HEK293 (cell line): Measurements from ENCODE around the gene PCNX4.

Experiments used
- GLI4 ChIP-seq: fragments of 450-650 bp; formaldehyde crosslinking; IDR thresholded peaks from 2 replicates; pipeline ENCODE4 v1.5.1; 2016; ENCODE audit warnings: missing biosample characterization, missing genetic modification characterization
- KLF17 ChIP-seq: fragments of 450-650 bp; formaldehyde crosslinking; IDR thresholded peaks from 2 replicates; pipeline ENCODE4 v1.5.1; 2016; ENCODE audit warnings: missing biosample characterization, missing genetic modification characterization
- KLF9 ChIP-seq: fragments of 450-650 bp; formaldehyde crosslinking; IDR thresholded peaks from 2 replicates; pipeline ENCODE4 v1.5.1; 2016; ENCODE audit warnings: missing biosample characterization, missing genetic modification characterization, low read depth
- MYNN ChIP-seq: fragments of 450-650 bp; formaldehyde crosslinking; IDR thresholded peaks from 2 replicates; pipeline ENCODE4 v1.5.1; 2016; ENCODE audit warnings: missing biosample characterization, missing genetic modification characterization, borderline replicate concordance
- OSR2 ChIP-seq: fragments of 450-650 bp; formaldehyde crosslinking; IDR thresholded peaks from 2 replicates; pipeline ENCODE4 v1.5.1; 2016; ENCODE audit warnings: missing biosample characterization, missing genetic modification characterization
- WT1 ChIP-seq: fragments of 450-650 bp; formaldehyde crosslinking; IDR thresholded peaks from 2 replicates; pipeline ENCODE4 v1.5.1; 2016; ENCODE audit warnings: missing biosample characterization, missing genetic modification characterization
- ZFP69B ChIP-seq: fragments of 450-650 bp; formaldehyde crosslinking; IDR thresholded peaks from 2 replicates; pipeline ENCODE4 v1.5.1; 2016; ENCODE audit warnings: missing biosample characterization, missing genetic modification characterization
- ZNF19 ChIP-seq: fragments of 450-650 bp; formaldehyde crosslinking; IDR thresholded peaks from 2 replicates; pipeline ENCODE4; 2016; ENCODE audit warnings: missing biosample characterization, missing genetic modification characterization, low read depth
- ZNF2 ChIP-seq: fragments of 450-650 bp; formaldehyde crosslinking; IDR thresholded peaks from 2 replicates; pipeline ENCODE4 v1.5.1; 2016; ENCODE audit warnings: missing biosample characterization, missing genetic modification characterization
- ZNF239 ChIP-seq: fragments of 450-650 bp; formaldehyde crosslinking; IDR thresholded peaks from 2 replicates; pipeline ENCODE4 v1.5.1; 2016; ENCODE audit warnings: missing biosample characterization, missing genetic modification characterization
- ZNF391 ChIP-seq: fragments of 450-650 bp; formaldehyde crosslinking; IDR thresholded peaks from 2 replicates; pipeline ENCODE4 v1.5.1; 2016; ENCODE audit warnings: low read depth, missing biosample characterization, missing genetic modification characterization, borderline replicate concordance
- ZNF423 ChIP-seq: fragments of 450-650 bp; formaldehyde crosslinking; IDR thresholded peaks from 2 replicates; pipeline ENCODE4 v1.5.1; 2016; ENCODE audit warnings: missing biosample characterization, missing genetic modification characterization
- ZNF501 ChIP-seq: fragments of 450-650 bp; formaldehyde crosslinking; IDR thresholded peaks from 2 replicates; pipeline ENCODE4 v1.5.1; 2016; ENCODE audit warnings: missing biosample characterization, missing genetic modification characterization
- ZNF529 ChIP-seq: fragments of 450-650 bp; formaldehyde crosslinking; IDR thresholded peaks from 2 replicates; pipeline ENCODE4 v1.5.1; 2017; ENCODE audit warnings: missing genetic modification characterization, missing biosample characterization; ENCODE audit not compliant: insufficient replicate concordance
- ZNF548 ChIP-seq: fragments of 450-650 bp; formaldehyde crosslinking; IDR thresholded peaks from 2 replicates; pipeline ENCODE4 v1.5.1; 2016; ENCODE audit warnings: missing biosample characterization, missing genetic modification characterization
- ZNF560 ChIP-seq: fragments of 450-650 bp; formaldehyde crosslinking; IDR thresholded peaks from 2 replicates; pipeline ENCODE4 v1.5.1; 2017; ENCODE audit warnings: missing biosample characterization, missing genetic modification characterization, borderline replicate concordance
- ZNF561 ChIP-seq: fragments of 450-650 bp; IDR thresholded peaks from 2 replicates; pipeline ENCODE4 v1.5.1; 2018; ENCODE audit warnings: missing biosample characterization, missing genetic modification characterization, borderline replicate concordance
- ZNF585B ChIP-seq: fragments of 450-650 bp; formaldehyde crosslinking; IDR thresholded peaks from 2 replicates; pipeline ENCODE4 v1.5.1; 2016; ENCODE audit warnings: missing biosample characterization, missing genetic modification characterization
- ZNF596 ChIP-seq: fragments of 450-650 bp; IDR thresholded peaks from 2 replicates; pipeline ENCODE4 v1.5.0; 2018; ENCODE audit warnings: missing biosample characterization, mild to moderate bottlenecking, missing genetic modification characterization, moderate library complexity
- ZNF600 ChIP-seq: fragments of 450-650 bp; formaldehyde crosslinking; IDR thresholded peaks from 2 replicates; pipeline ENCODE4 v1.5.1; 2016; ENCODE audit warnings: missing biosample characterization, missing genetic modification characterization
- ZNF623 ChIP-seq: fragments of 450-650 bp; formaldehyde crosslinking; IDR thresholded peaks from 2 replicates; pipeline ENCODE4 v1.5.1; 2016; ENCODE audit warnings: missing biosample characterization, missing genetic modification characterization
- ZNF658 ChIP-seq: fragments of 450-650 bp; formaldehyde crosslinking; IDR thresholded peaks from 2 replicates; pipeline ENCODE4; 2016; ENCODE audit warnings: missing biosample characterization, missing genetic modification characterization
- ZNF76 ChIP-seq: fragments of 450-650 bp; formaldehyde crosslinking; IDR thresholded peaks from 2 replicates; pipeline ENCODE4; 2016; ENCODE audit warnings: low read depth, missing biosample characterization, missing genetic modification characterization, borderline replicate concordance
- ZNF777 ChIP-seq: fragments of 450-650 bp; formaldehyde crosslinking; IDR thresholded peaks from 2 replicates; pipeline ENCODE4 v1.5.1; 2017; ENCODE audit warnings: missing biosample characterization, missing genetic modification characterization, borderline replicate concordance
- ZNF837 ChIP-seq: fragments of 450-650 bp; formaldehyde crosslinking; IDR thresholded peaks from 2 replicates; pipeline ENCODE4 v1.5.1; 2016; ENCODE audit warnings: missing biosample characterization, missing genetic modification characterization
- ZSCAN4 ChIP-seq: fragments of 450-650 bp; formaldehyde crosslinking; IDR thresholded peaks from 2 replicates; pipeline ENCODE4 v1.5.1; 2017; ENCODE audit warnings: missing biosample characterization, missing genetic modification characterization
- ZXDB ChIP-seq: fragments of 450-650 bp; formaldehyde crosslinking; IDR thresholded peaks from 2 replicates; pipeline ENCODE4 v1.5.1; 2016; ENCODE audit warnings: missing biosample characterization, missing genetic modification characterization
- TF ChIP-seq, protein P1 (sequence below): fragments of 450-650 bp; formaldehyde crosslinking; IDR thresholded peaks from 2 replicates; pipeline ENCODE4 v1.5.1; 2016; ENCODE audit warnings: missing biosample characterization, missing genetic modification characterization
- TF ChIP-seq, protein P2 (sequence below): fragments of 450-650 bp; formaldehyde crosslinking; IDR thresholded peaks from 2 replicates; pipeline ENCODE4 v1.5.1; 2016; ENCODE audit warnings: missing biosample characterization, missing genetic modification characterization
- TF ChIP-seq, protein P3 (sequence below): fragments of 450-650 bp; formaldehyde crosslinking; IDR thresholded peaks from 2 replicates; pipeline ENCODE4 v1.5.1; 2016; ENCODE audit warnings: missing biosample characterization, missing genetic modification characterization

PCNX4 gene

GRCh38 chr14:60164712-60165546 is 73.2 kb downstream of the PCNX4 start, which contains the start of gene DHRS7 (continued):
- no peak for TF ChIP-seq ZSCAN4 (tag by site-specific recombination)
- TF ChIP-seq ZNF2, result peak; percentile 65
- no peak for TF ChIP-seq WT1 (tag by site-specific recombination)
- no peak for TF ChIP-seq ZNF423 (tag by site-specific recombination)
- no peak for TF ChIP-seq MYNN (tag by site-specific recombination)
- TF ChIP-seq ZNF623, result no peak
- no peak for TF ChIP-seq ZFP69B (tag by site-specific recombination)
- TF ChIP-seq ZNF239 (tag by site-specific recombination), result no peak
- TF ChIP-seq, protein P1, sequence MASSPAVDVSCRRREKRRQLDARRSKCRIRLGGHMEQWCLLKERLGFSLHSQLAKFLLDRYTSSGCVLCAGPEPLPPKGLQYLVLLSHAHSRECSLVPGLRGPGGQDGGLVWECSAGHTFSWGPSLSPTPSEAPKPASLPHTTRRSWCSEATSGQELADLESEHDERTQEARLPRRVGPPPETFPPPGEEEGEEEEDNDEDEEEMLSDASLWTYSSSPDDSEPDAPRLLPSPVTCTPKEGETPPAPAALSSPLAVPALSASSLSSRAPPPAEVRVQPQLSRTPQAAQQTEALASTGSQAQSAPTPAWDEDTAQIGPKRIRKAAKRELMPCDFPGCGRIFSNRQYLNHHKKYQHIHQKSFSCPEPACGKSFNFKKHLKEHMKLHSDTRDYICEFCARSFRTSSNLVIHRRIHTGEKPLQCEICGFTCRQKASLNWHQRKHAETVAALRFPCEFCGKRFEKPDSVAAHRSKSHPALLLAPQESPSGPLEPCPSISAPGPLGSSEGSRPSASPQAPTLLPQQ, result 0 out of 2 replicates have a peak, but pooled peaks have one; percentile 41
- TF ChIP-seq ZNF837, result no peak
- TF ChIP-seq ZNF561, result peak; percentile 51; the same call in 1 of the 2 replicates
- TF ChIP-seq ZNF501 (tag by site-specific recombination), result peak; percentile 44; the same call in 1 of the 2 replicates
- TF ChIP-seq OSR2 (tag by site-specific recombination), result peak; percentile 31
- peak; percentile 47; the same call in 1 of the 2 replicates for TF ChIP-seq KLF9 (tag by site-specific recombination)
- no peak for TF ChIP-seq GLI4
- TF ChIP-seq ZNF76 (tag by site-specific recombination), result peak; percentile 59; the same call in 1 of the 2 replicates
- no peak for TF ChIP-seq ZNF548 (tag by site-specific recombination)
- TF ChIP-seq ZNF560, result no peak
- TF ChIP-seq ZNF529 (tag by site-specific recombination), result no peak
- TF ChIP-seq, protein P2, sequence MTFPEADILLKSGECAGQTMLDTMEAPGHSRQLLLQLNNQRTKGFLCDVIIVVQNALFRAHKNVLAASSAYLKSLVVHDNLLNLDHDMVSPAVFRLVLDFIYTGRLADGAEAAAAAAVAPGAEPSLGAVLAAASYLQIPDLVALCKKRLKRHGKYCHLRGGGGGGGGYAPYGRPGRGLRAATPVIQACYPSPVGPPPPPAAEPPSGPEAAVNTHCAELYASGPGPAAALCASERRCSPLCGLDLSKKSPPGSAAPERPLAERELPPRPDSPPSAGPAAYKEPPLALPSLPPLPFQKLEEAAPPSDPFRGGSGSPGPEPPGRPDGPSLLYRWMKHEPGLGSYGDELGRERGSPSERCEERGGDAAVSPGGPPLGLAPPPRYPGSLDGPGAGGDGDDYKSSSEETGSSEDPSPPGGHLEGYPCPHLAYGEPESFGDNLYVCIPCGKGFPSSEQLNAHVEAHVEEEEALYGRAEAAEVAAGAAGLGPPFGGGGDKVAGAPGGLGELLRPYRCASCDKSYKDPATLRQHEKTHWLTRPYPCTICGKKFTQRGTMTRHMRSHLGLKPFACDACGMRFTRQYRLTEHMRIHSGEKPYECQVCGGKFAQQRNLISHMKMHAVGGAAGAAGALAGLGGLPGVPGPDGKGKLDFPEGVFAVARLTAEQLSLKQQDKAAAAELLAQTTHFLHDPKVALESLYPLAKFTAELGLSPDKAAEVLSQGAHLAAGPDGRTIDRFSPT, result peak; percentile 13; the same call in 1 of the 2 replicates
- peak; percentile 52; the same call in 1 of the 2 replicates for TF ChIP-seq ZXDB (tag by site-specific recombination)
- no peak for TF ChIP-seq ZNF777 (tag by site-specific recombination)
- TF ChIP-seq, protein P3, sequence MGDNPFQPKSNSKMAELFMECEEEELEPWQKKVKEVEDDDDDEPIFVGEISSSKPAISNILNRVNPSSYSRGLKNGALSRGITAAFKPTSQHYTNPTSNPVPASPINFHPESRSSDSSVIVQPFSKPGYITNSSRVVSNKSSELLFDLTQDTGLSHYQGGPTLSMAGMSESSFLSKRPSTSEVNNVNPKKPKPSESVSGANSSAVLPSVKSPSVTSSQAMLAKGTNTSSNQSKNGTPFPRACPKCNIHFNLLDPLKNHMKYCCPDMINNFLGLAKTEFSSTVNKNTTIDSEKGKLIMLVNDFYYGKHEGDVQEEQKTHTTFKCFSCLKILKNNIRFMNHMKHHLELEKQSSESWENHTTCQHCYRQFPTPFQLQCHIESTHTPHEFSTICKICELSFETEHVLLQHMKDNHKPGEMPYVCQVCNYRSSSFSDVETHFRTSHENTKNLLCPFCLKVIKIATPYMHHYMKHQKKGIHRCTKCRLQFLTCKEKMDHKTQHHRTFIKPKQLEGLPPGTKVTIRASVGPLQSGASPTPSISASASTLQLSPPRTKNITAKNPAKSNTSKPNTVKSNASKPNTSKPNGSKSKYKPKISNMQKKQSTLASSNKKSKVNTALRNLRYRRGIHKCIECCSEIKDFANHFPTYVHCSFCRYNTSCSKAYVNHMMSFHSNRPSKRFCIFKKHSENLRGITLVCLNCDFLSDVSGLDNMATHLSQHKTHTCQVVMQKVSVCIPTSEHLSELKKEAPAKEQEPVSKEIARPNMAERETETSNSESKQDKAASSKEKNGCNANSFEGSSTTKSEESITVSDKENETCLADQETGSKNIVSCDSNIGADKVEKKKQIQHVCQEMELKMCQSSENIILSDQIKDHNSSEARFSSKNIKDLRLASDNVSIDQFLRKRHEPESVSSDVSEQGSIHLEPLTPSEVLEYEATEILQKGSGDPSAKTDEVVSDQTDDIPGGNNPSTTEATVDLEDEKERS (tag by site-specific recombination), result no peak
- no peak for TF ChIP-seq ZNF391 (tag by site-specific recombination)
- TF ChIP-seq ZNF596 (tag by site-specific recombination), result no peak
- TF ChIP-seq ZNF585B (tag by site-specific recombination), result no peak
- TF ChIP-seq KLF17, result no peak
- TF ChIP-seq ZNF600 (tag by site-specific recombination), result peak; percentile 43; the same call in 1 of the 2 replicates
- TF ChIP-seq ZNF19, result no peak
- no peak for TF ChIP-seq ZNF658 (tag by site-specific recombination)
